Tibial artery (tissue), 4 donors: Measurements from ENCODE around the gene ZNRF3.

Source experiments
- DNase-seq, 2 donors: peaks; one replicate each; pipeline ENCODE4 v3.0.0-alpha.2; 2019
- H3K27ac ChIP-seq, 2 donors: fragments of 200-600 bp; sonication (generic) in 1 of 2; 1 replicate in 1 of 2; 2 replicates in 1 of 2; pipeline ENCODE4 v1.5.1; 2018 to 2019; ENCODE audit warnings: mild to moderate bottlenecking in 1 of 2
- H3K27me3 ChIP-seq, 2 donors: fragments of 200-600 bp; sonication (generic) in 1 of 2; one replicate each; pipeline versions ENCODE4 v1.5.1 to v1.6.0; 2016 to 2019
- H3K36me3 ChIP-seq, 3 donors: fragments of 200-600 bp; sonication (generic) in 2 of 3; one replicate each; pipeline ENCODE4 v1.5.1; 2016 to 2019; ENCODE audit warnings: mild to moderate bottlenecking in 2 of 3
- H3K4me1 ChIP-seq, 4 donors: fragments of 200-600 bp; sonication (generic) in 2 of 4; 1 replicate in 3 of 4; 2 replicates in 1 of 4; pipeline ENCODE4 v1.5.1; 2016 to 2019
- H3K4me3 ChIP-seq, 2 donors: fragments of 200-600 bp; sonication (generic) in 1 of 2; 1 replicate in 1 of 2; 2 replicates in 1 of 2; pipeline ENCODE4 v1.5.1; 2018 to 2019; ENCODE audit warnings: mild to moderate bottlenecking in 2 of 2
- H3K9me3 ChIP-seq, 3 donors: fragments of 200-600 bp; sonication (generic) in 1 of 3; one replicate each; pipeline ENCODE4 v1.5.1; 2016 to 2019
- CTCF ChIP-seq, 2 experiments: fragments of 200-600 bp in 1 of 2; fragments of 450-650 bp in 1 of 2; IDR thresholded peaks; one replicate each; pipeline ENCODE4 v1.5.1; 2017 to 2019; ENCODE audit warnings: antibody characterized with exemption in 2 of 2, mild to moderate bottlenecking in 1 of 2, moderate library complexity in 1 of 2
- intact Hi-C: fragments of 100-400 bp; cut with DNase I; formaldehyde crosslinking; loops from one replicate; pipeline ENCODE4 v1.15.0; 2023; ENCODE audit warnings: low total_unique reads

ZNRF3 gene

GRCh38 chr22:28917747-28918549 is 34.6 kb downstream of the ZNRF3 start:
- no peak for DNase-seq
- TF ChIP-seq CTCF (IDR thresholded peaks at IDR 0.05) = no peak
- Histone ChIP-seq H3K9me3 (no peaks in the 10 kb centered on the region), H3K4me3 (no peak overlapping the region), H3K36me3 (no peaks in the 10 kb centered on the region), H3K4me1 (peaks cover 0 to 82% (median 42%) of the 10 kb centered on the region in 4 donors), H3K27ac (peak overlapping the region; percentile 80 to 84), H3K27me3 (no peaks in the 10 kb centered on the region)
- intact Hi-C loops = no loop called here

DNA sequence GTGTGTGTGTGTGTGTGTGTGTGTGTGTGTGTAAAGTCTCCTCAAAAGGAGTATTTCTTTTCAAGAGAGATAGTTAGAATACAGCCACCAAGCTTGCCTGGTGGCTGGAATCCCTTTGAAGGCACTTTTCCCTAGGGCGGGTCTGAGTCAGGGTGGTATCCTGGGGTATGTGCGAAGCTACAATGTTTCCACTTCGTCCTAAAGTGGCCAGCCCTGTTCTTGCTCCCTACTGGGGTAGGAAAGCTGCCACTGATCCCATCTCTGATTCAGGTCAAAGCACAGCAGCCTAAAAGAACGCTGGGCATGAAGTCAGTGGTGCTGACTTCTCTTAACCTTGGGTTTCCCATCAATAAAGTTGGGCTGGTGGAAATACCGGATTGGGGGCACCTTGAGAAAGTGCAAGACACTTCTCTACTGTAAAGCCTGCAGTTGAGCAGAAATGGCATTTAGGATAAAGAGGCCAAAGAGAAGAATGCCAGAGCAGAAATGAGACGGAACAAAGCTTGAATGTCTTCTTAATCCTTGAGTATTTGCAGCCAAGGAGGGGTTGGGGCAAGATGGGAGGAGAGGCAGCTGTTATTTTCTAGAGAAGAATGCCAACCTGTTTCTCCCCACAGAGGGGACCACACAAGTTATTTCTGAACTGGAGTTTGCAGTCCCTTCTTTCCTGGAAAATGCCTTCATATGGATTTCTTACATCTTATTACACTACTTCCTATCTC is 35.3 kb downstream of the ZNRF3 start:
- H3K27ac ChIP-seq = peak overlapping the region; percentile 80 to 84

GRCh38 chr22:28920757-28921584 is 37.6 kb downstream of the ZNRF3 start:
- Histone ChIP-seq H3K4me1 (peaks cover 0 to 69% (median 46%) of the 10 kb centered on the region in 4 donors), H3K9me3 (no peaks in the 10 kb centered on the region), H3K4me3 (no peak overlapping the region), H3K27ac (peak overlapping the region in 1 of 2 donors; percentile 13), H3K27me3 (no peaks in the 10 kb centered on the region), H3K36me3 (no peaks in the 10 kb centered on the region)
- intact Hi-C loops = no loop called here
- TF ChIP-seq CTCF (IDR thresholded peaks at IDR 0.05) = no peak
- DNase-seq = no peak

More for the DNA sequence above, 35.3 kb downstream of the ZNRF3 start:
- Histone ChIP-seq H3K36me3 (no peaks in the 10 kb centered on the region), H3K4me3 (no peak overlapping the region), H3K9me3 (no peaks in the 10 kb centered on the region), H3K27me3 (no peaks in the 10 kb centered on the region), H3K4me1 (peaks cover 0 to 82% (median 44%) of the 10 kb centered on the region in 4 donors)
- intact Hi-C loops = no loop called here
- no peak for TF ChIP-seq CTCF (IDR thresholded peaks at IDR 0.05)
- no peak for DNase-seq

- Histone ChIP-seq H3K36me3 (no peaks in the 10 kb centered on the region), H3K27me3 (no peaks in the 10 kb centered on the region), H3K27ac (peak overlapping the region in 1 of 2 donors; percentile 13), H3K4me3 (no peak overlapping the region), H3K4me1 (peaks cover 0 to 64% (median 44%) of the 10 kb centered on the region in 4 donors), H3K9me3 (no peaks in the 10 kb centered on the region)
- no peak for DNase-seq
- intact Hi-C loops = no loop called here
- TF ChIP-seq CTCF (IDR thresholded peaks at IDR 0.05) = no peak
Observed at GRCh38 chr22:28921585-28921879, 38.2 kb downstream of the ZNRF3 start.

DNA sequence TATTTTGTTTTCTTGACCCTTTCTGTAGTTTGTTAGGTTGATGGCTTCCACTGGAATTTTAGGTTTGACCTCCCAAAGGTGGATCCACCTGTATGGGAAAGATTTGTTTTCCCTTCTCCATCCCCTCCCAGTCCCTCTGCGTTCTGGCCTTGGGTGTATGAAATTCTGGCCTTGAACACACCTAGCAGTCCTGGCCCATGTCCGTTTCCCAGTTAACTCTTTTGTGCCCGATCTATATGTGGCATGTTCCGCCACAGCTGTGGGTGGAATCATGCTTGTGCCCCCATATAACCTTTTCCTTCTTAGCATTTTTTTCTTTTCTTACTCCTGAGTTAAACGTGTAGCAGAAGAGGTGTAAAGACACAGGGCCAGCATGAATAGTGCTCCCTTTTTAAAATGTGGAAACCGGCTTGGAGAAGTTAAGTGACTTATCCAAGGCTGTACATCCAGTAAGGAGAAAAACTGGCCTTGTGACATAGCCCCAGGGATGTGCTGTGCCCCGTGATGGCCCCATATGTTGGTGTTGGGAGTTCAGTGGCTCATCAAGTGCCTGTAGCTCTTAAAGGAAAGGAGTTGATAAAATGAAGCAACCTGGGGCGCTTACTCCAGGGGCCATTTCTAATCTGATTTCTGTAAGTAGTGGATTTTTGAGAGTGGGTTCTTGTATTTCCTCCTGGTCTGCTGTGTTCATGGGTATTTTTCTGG is 39.3 kb downstream of the ZNRF3 start:
- TF ChIP-seq CTCF (IDR thresholded peaks at IDR 0.05) = no peak
- Histone ChIP-seq H3K27me3 (no peaks in the 10 kb centered on the region), H3K4me1 (peaks cover 0 to 64% (median 33%) of the 10 kb centered on the region in 4 donors)

More for the DNA sequence above, 39.3 kb downstream of the ZNRF3 start:
- H3K9me3 ChIP-seq = no peaks in the 10 kb centered on the region
- H3K4me3 ChIP-seq = no peak overlapping the region
- no peaks in the 10 kb centered on the region for H3K36me3 ChIP-seq
- no peak for DNase-seq
- intact Hi-C loops = no loop called here
- H3K27ac ChIP-seq = peak overlapping the region in 1 of 2 donors; percentile 16
